ENCODE data around the gene INF2. TPM values are rescaled to one million over a fixed set of nuclear protein-coding genes. Genes with fewer than 3 reads are reported as not detected.

INF2 gene
- total and polyA plus RNA-seq, 9 of the 15 experiments (the other 6 are each of a cell fraction or from before 2014, with no cell fraction given), result 0.56 to 31.3 (median 7.8) TPM

DNA sequence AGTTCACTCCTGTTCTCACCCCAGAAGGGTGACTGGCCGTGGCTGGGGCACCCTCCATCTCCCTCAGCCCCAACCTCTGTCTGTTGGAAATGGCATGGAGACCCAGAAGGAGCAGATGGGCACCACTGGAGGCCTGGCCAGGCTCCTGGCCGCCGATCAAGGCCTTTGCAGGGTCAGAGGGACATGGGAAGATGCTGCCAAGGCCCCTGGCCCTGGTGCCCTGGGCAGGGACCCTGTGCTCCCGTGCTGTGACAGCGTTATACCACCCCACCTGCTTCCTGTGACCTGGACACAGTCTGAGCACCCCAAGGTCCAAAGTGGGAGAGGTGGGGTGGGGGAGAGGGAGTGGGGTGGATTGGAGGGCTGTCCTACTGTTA is 3.5 kb downstream of the INF2 start:
- no peak for TF ChIP-seq CBX8 (IDR thresholded peaks at IDR 0.05; ENCODE audit: borderline replicate concordance, extremely low read depth, low read depth, low read length, poor library complexity, severe bottlenecking)
- TF ChIP-seq ZNF143 (CRISPR knock-in tag; IDR thresholded peaks at IDR 0.05), result no peak
- no peak for TF ChIP-seq HDAC1 (IDR thresholded peaks at IDR 0.05)
- TF ChIP-seq, protein P1, sequence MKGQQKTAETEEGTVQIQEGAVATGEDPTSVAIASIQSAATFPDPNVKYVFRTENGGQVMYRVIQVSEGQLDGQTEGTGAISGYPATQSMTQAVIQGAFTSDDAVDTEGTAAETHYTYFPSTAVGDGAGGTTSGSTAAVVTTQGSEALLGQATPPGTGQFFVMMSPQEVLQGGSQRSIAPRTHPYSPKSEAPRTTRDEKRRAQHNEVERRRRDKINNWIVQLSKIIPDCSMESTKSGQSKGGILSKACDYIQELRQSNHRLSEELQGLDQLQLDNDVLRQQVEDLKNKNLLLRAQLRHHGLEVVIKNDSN (CRISPR knock-in tag; IDR thresholded peaks at IDR 0.05), result no peak
- DNase-seq (ENCODE audit: extremely low read depth in 1 of 4, low spot score in 3 of 4) (no peak), ATAC-seq (no peak), FAIRE-seq (no peak)
- Histone ChIP-seq H3K9me3 (replicated peaks; ENCODE audit: control insufficient read depth, insufficient read depth, low read depth, low read length) (no peaks in the 10 kb centered on the region), H3K36me3 (ENCODE audit: control insufficient read depth, insufficient read depth, low read length) (peaks cover 36% of the 10 kb centered on the region; the same call in 2 of the 3 replicates), H3K9ac (ENCODE audit: insufficient read depth in 1 of 2, low read depth in 2 of 2, low read length in 2 of 2) (peak overlapping the region in 1 of 2 experiments; percentile 52; a peak in 1 of 4 replicates), H2AFZ (ENCODE audit: low read depth, low read length) (no peak overlapping the region), H3K27ac (ENCODE audit: extremely low read depth, low read depth, low read length) (no peak overlapping the region), H3K79me2 (ENCODE audit: control insufficient read depth, insufficient read depth, low read length) (peaks cover 31% of the 10 kb centered on the region), H3K4me1 (replicated peaks in 1 of 2; ENCODE audit: control insufficient read depth in 2 of 2, insufficient read depth in 2 of 2, low read length in 2 of 2) (peaks cover 5 to 97% of the 10 kb centered on the region in 2 experiments; a peak in 4 of 5 replicates), H3K4me2 (ENCODE audit: insufficient read depth, low read length) (no peak overlapping the region), H3K9me1 (ENCODE audit: control insufficient read depth, insufficient read depth, low read length) (peaks cover 3% of the 10 kb centered on the region), H4K20me1 (replicated peaks; ENCODE audit: control insufficient read depth, insufficient read depth, low read length) (no peaks in the 10 kb centered on the region; the same call in 1 of the 2 replicates), H3K4me3 (no peak overlapping the region), H3K27me3 (ENCODE audit: control insufficient read depth in 2 of 2, insufficient read depth in 2 of 2, low read length in 2 of 2) (no peaks in the 10 kb centered on the region)
- ChIA-PET CTCF (ENCODE audit: low intra/inter-chr PET ratio) (no interaction called here), POLR2A (interaction anchor here (1.1 kb wide), 1 partner anchor 9 kb away, joined by 3 read pairs; no protein-coding TSS in a partner anchor)
- BruUV-seq (replicated peaks), result no TSS peak
- intact Hi-C loops (cut with micrococcal nuclease) (no loop called here), in situ Hi-C loops (cut with MboI) (no loop called here)
- 86% methylated on average over 2 of the region's 5 CpGs for WGBS (ENCODE audit: insufficient coverage, low coverage, missing lambda C conversion rate)

All from K562 (cell line).